VCaP (cell line): ENCODE measurements around the gene FHIT.

Experiments used
- H3K27ac ChIP-seq: fragments of 450-650 bp; 2 replicates; pipeline ENCODE4 v1.5.1; 2017
- TF ChIP-seq, protein P1 (sequence below): fragments of 450-650 bp; conservative IDR thresholded peaks from 2 replicates; pipeline ENCODE4 v1.5.1; 2017; ENCODE audit warnings: mild to moderate bottlenecking, moderate library complexity

Gene FHIT

GRCh38 chr3:61172203-61172602 lies 79.0 kb downstream of the FHIT start:
- TF ChIP-seq, protein P1, sequence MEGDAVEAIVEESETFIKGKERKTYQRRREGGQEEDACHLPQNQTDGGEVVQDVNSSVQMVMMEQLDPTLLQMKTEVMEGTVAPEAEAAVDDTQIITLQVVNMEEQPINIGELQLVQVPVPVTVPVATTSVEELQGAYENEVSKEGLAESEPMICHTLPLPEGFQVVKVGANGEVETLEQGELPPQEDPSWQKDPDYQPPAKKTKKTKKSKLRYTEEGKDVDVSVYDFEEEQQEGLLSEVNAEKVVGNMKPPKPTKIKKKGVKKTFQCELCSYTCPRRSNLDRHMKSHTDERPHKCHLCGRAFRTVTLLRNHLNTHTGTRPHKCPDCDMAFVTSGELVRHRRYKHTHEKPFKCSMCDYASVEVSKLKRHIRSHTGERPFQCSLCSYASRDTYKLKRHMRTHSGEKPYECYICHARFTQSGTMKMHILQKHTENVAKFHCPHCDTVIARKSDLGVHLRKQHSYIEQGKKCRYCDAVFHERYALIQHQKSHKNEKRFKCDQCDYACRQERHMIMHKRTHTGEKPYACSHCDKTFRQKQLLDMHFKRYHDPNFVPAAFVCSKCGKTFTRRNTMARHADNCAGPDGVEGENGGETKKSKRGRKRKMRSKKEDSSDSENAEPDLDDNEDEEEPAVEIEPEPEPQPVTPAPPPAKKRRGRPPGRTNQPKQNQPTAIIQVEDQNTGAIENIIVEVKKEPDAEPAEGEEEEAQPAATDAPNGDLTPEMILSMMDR: no peak
- no peak overlapping the region; the same call in 1 of the 2 replicates for H3K27ac ChIP-seq

GRCh38 chr3:61169621-61170251 lies 81.5 kb downstream of the FHIT start:
- no peak overlapping the region for H3K27ac ChIP-seq

DNA sequence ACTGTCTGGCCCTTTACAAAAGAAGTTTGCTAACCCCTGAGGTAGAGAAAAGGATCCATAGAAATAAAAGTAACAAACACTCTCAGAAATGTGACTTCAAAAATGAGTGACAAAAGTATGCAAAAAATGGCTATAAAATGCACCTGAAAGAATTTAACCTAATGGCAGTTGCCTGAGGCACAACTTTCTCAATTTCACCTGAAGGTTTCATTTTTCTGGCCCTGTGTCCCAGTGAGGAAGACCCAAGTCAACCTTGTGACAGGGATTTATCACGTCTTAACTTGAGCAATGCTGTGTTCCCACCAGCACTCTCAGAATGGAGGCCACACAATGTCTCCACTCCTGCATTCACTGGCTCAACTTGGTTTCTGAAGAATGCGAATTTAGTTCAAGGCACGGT lies 83.0 kb downstream of the FHIT start:
- TF ChIP-seq, protein P1: no peak

More at GRCh38 chr3:61169621-61170251, 81.5 kb downstream of the FHIT start:
- TF ChIP-seq, protein P1: no peak

DNA sequence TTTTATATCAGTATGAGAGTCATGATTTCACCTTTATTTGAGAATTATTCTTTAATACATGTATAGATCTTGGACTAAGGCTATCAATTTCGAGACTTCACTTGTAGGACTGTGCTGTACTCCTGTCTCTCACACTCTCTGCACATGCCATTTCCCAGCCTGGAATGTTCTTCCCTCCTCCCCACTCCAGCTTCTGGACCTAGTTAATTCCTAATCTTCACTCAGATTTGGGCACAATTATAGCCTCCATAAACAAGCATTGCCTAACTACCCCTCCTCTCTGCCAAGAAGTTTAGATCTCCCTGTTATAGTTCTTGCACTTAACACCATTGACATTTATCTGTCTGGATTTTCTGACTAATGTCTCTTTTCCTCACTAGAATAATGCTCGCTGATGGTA lies 88.3 kb downstream of the FHIT start:
- H3K27ac ChIP-seq: no peak overlapping the region
- TF ChIP-seq, protein P1: no peak

More for the DNA sequence above, 83.0 kb downstream of the FHIT start:
- H3K27ac ChIP-seq: no peak overlapping the region

- peak overlapping the region; percentile 41 for H3K27ac ChIP-seq
- TF ChIP-seq, protein P1: no peak
Measured at GRCh38 chr3:61158667-61159066, 92.6 kb downstream of the FHIT start.

- TF ChIP-seq, protein P1: no peak
- peak overlapping the region; percentile 41 for H3K27ac ChIP-seq
Measured at GRCh38 chr3:61158216-61158615, 93.0 kb downstream of the FHIT start.

DNA sequence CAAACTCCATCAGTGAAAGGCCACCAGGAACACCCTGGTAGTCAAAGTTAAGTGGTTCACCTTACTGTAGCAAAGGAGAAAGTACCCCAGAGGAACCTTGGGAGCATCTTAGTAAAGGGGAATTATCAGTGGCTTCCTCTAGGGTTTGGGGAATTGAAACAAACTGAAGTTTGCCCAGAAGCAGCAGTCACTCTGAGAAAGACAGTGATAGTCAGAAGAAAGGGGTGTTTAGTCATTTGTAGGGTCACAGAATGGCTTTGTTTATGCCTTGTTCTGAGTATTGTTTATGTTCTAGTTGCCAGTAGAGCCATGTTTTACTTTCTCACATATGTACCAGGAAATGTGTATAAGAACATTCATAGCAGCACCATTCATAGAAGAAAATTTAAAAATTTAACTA lies 93.8 kb downstream of the FHIT start:
- TF ChIP-seq, protein P1: no peak
- no peak overlapping the region; the same call in 1 of the 2 replicates for H3K27ac ChIP-seq
